ENCODE measurements around the gene ERGIC3.
"Not testable (repeated sequence)": the region's sequence is repeated elsewhere in the genome, so short reads cannot be mapped to it uniquely, and the experiment has no call there.

Gene ERGIC3

DNA sequence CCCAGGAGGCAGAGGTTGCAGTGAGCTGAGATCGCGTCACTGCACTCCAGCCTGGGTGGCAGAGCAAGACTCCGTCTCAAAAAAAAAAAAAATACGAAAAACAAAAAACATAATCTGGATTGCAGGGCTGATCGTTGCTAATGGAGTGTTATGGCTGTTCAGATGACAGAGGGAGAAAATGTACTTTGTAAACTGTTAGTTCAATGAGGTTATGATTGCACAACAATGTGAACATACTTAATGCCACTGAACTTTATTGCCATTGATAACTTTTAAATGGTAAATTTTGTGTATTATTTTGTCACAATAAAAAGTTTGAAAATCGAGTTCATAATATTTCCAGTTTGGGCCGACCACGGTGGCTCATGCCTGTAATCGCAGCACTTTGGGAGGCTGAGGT, 22.9 kb upstream of the ERGIC3 start:
- no peak for DNase-seq

DNA sequence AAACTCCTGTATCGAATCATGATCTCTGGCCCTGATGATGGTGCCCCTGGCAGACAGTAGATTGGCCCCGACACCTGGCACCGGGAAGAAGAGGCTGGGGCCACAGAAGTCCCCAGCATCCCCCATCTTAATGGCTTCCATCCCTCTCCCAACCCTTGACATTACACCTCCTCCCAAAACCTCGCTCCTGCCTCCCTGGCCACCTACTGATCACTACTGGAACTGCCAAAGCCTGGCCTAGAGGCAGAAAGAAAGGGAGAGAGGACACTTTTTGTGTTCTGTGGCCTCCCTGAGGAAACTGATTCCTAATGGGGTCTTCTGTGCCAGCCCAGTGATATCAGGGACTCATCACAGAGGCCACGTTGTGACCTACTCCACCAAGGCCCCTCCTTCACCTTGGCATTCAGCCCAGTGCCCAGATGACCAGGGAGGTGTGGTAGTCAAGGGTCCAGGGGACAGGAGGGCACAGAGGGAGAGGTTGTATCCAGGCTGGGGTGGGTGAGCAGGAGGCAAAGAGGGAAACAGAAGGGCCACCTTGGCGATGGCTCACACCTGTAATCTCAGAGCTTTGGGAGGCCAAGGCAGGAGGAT, 18.5 kb upstream of the ERGIC3 start:
- DNase-seq, result peak; percentile 23

DNA sequence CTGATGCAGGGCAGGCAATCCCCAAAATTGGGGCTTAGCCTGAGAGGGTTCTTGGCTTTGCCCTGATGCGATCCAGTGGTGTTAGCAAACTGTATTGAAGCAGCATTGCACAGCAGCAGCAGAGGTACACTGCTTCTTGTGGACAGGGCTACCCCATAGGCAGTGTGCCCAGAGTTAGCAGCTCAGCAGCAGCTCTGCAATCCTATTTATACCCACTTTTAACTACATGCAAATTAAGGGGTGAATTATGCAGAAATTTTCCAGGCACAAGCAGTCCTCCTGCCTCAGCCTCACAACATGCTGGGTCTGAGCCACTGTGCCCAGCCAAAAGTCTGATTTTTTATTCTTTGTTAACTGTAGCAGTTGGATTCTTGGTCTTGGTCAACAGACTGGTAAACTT, 16.2 kb upstream of the ERGIC3 start:
- DNase-seq, result no peak

DNA sequence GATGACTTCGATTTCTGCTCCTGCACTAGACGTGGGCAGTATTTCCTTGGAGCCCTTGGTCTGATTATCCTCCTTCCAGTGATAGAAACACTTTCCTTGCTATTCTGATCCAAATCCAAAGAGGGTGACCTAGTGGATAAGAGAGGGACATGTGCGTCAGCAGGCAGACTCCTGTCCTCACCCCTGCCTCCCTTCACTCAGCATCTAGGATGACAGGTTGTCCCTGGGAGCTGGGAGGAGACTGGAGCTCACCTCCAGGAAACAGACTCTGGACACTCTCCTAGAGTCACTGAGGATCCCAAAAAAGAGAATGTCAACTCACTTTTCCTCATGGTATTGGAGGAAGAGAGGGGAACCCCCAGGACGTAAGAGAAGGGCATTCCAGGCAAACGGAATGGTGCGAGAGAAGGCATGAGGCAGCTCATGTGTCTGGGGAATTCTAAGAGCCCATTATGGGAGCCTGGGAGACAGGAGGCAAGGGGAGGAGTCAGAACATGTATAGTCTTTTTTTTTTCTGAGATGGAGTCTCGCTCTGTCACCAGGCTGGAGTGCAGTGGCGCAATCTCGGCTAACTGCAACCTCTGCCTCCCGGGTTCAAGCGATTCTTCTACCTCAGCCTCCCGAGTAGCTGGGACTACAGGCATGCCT, 14.6 kb upstream of the ERGIC3 start:
- no peak for DNase-seq

DNA sequence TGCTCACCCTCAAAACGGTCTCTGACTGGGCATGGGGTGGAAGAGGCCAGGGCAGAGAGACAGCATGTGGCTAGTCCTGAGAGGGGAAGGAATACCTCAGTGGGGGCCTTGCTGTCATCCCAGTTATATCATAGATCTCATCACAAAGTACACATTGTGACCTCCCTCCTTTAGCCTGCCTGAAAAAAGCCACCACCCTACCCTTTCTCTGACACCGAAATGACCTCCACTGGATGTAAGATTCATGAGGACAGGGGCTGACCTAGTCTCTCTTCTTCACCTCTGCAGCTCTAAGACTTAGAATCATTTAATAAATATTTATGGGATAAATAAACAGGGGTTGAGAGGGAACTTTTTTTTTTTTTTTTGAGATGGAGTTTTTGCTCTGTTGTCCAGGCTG, 12.3 kb upstream of the ERGIC3 start, which contains the start of gene C20orf173:
Gene C20orf173 (minus strand): TSS at position 101 of the 400 bp plus-strand sequence. CDS start 279 bp downstream, outside the sequence.
- no peak for DNase-seq

DNA sequence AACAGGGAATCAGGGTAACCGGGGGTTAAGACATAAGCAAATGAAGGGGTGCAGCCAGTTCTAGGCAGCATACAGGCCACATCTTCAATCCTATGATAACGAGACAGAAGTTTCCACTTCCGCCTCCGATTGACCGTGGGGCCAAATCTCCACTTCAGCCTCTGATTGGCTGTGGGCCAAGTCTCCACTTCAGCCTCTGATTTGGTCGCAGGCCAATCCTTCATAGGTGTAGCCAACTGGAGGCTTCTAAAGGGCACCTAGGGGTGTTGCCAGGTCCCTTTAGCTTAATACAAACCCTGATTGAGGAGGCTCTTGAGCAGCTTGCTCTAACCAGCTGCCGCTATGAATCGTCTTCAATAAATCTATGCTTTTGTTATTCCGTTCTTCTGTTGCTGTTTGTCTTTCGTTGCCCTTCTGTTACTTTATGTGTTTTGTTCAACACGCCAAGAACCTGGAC, 2.1 kb upstream of the ERGIC3 start:
- DNase-seq, result peak; percentile 18

DNA sequence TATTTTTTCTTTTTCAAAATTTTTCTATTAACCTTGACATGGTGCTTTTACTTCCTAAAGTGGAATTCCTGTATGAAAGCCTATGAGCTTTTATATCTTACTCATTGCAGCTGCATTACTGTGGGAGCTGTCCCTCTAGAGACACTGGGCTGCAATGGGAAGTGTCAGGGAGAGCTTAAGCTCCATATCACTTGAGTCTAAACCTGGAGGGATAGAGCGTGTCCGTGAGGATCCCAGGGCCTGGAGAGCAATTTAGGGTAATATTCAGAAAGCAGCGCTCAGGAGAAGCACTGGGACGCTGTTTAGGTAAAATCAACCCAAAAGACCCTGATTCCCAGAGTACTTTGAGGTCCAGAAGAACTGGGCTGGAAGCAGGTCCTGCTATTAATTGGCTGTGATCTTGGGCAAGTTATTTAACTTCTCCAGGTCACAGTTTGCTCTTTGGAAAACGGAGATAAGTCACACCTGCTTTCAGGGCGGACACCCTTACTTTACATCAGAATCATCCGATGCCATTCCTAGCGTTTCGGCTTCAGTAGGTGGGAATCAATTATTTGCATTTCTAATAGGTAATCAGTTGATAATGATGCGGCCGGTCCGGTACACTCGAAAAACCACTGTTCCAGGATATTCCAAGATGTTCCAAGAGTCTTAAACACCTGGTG, 628 bp upstream of the ERGIC3 start:
- DNase-seq, result no peak

DNA sequence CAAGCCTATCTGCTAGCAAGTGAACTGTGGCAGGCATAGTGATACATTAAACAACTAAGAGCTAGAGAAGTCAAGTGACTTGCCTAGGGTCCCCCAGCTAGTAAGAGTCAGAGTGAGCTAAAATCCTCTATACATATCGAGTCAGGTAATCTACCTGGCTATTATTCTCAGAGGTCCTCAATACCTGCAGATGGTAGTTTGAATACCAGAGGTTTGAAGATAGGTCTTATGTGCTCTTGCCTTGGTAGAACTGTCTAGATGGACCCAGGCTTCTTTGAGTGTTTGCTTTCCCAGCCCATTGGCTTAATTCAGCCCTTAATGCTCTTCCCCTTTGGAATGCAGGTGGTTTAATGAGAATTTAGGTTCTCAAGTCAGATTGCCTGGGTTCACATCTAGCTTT, 1.1 kb downstream of the ERGIC3 start:
- no peak for DNase-seq

DNA sequence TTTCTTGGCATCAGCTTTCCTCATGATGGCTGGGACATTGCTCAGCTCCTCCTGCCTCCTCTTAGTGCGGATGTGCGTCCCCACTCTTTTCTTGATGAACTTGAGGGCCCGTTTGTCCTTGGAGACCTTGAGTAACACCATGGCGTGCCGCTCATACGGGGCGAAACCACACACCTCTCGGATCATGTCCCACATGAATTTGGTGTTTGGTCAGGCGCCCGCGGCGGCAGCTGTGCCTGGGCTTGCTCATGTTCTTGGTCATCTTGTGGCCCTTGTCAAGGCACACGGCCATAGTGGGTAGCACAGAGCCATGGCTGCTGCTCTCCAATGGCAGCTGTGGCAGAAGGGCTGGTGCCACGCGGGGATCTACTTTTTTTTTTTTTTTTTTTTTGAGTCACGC, 2.6 kb downstream of the ERGIC3 start:
- DNase-seq, result no peak

DNA sequence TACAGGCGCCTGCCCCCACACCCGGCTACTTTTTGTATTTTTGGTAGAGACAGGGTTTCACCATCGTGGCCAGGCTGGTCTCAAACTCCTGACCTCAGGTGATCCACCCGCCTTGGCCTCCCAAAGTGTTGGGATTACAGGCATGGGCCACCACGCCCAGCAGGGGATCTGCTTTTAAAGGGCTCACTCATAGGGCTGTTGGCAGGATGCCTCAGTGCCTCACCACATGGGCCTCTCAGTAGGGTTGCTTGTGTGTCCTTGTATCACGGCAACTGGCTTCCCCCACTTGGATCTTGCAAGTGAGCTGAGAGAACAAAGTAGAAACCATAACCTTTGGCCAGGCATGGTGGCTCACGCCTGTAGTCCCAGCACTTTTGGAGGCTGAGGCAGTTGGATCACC, 3.1 kb downstream of the ERGIC3 start:
- DNase-seq, result not testable (repeated sequence)

DNA sequence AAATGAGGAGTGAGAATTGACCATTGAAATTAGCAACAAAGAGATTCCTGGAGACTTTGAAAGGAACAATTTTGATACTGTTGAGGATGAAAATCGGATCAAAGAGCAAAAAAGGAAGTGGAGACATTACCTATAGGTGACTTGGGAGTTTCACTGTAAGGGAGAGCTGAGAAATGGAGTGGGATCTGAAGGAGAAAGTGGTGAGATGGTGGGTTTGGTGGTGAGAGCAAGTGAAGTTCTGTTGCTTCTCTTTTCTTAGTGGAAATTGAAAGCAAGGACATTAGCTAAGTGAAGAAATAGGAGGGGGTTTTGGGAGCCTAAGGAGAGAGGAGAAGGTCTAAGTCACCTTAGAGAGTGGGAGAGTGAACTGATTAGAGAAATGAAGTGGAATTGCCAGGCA, 4.2 kb downstream of the ERGIC3 start:
- DNase-seq, result no peak

DNA sequence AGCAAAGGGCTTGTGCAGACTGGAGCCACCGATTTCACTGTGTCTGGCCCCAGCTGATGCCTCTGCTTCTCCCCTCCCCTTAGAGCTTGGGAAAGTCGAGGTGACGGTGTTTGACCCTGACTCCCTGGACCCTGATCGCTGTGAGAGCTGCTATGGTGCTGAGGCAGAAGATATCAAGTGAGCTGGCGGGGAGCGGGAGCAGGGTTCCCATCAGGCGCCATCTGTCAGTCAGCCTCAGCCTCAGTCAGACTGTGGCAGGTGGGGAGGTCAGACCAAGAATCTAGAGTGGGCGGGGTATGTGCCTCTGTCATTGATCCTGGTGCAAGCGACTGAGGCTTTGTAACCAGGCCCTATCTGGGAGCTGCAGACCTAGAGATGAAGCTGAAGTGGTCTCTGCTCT, 5.5 kb downstream of the ERGIC3 start:
- DNase-seq, result no peak

DNA sequence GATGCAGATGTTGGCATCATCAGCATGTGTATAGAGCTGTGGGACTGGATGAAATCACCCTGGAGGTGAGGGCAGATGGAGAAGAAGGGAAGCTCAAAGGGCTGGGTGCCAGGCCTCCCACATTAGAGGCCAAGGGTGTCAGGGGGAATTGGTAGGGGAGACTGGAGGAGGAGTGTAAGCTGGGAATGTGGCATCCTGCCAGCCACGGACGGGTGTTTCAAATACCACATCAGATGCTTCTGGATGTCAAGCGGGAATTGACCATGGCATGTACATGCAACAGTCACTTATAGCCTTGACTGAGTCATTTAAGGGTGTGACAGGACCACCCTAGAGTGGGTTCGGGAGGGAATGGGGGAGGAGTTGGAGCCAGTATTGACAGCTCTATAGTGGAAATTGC, 9.6 kb downstream of the ERGIC3 start:
- DNase-seq, result no peak

DNA sequence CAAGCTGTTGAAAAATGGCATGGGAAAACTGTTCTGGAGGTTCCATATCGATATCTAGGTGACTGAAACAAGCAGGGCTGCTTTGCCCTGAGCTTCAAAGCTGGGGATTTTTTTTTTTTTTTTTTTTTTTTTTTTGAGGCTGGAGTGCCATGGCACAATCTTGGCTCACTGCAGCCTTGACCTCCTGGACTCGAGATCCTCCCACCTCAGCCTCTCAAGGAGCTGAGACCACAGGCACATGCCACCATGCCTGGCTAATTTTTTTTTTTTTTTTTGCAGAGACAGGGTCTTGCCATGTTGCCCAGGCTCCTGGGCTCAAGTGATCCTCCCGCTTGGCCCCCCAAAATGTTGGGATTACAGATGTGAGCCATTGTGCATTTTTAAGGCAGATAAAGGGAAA, 11.0 kb downstream of the ERGIC3 start:
- no peak for DNase-seq

DNA sequence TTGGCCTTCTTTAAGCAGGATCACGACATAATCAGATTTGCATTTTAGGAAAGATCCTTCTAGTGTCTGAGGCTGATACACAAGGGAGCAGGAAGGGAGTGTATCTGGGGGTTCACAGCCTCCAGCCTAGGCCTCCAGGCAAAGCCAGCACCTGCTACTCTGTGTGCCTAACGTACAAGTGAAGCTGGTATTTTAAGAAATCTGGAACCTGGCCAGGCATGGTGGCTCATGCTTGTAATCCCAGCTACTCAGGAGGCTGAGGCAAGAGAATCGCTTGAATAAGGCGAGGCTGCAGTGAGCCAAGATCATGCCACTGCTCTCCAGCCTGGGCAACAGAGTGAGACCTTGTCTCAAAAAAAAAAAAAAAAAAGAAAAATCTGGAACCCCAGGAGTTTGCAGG, 13.6 kb downstream of the ERGIC3 start:
- DNase-seq, result not testable (repeated sequence)

DNA sequence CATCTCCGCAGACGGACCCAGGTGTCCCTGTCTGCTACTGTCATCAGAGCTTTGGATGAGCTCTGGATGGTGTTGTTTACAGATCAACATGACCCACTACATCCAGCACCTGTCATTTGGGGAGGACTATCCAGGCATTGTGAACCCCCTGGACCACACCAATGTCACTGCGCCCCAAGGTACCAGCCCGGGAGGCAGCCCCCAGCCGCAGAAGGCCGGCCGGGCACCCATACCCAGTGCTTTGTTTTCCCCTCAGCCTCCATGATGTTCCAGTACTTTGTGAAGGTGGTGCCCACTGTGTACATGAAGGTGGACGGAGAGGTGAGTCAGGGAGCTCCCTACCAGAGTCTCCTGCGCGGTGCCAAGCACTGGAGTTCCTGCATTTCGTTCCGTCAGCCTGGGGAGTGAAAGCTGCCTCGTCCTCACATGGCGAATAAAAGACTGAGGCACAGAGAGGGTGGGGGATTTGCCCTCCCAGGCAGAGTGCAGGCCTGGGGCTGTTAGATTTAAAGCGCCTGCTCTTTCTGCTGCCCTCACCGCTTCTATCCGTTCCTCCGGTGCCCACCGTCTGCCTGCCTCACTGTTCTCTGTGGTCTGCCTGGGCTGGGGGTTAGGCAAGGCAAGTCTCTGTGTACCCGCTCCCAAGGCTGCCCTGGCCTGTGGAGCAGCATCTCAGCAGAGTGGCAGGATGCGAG, 14.2 kb downstream of the ERGIC3 start:
- DNase-seq, result no peak

DNA sequence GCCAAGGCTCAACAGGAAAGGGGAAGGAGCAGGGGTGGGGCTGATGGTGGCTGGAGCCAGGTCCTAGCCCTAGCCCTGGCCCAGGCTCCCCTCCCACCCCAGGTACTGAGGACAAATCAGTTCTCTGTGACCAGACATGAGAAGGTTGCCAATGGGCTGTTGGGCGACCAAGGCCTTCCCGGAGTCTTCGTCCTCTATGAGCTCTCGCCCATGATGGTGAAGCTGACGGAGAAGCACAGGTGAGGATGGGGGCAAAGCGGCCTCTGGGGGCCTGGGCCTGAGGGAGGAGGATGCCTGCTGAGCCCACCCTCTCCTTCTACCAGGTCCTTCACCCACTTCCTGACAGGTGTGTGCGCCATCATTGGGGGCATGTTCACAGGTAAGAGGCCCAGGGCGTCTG, 15.0 kb downstream of the ERGIC3 start:
- no peak for DNase-seq

DNA sequence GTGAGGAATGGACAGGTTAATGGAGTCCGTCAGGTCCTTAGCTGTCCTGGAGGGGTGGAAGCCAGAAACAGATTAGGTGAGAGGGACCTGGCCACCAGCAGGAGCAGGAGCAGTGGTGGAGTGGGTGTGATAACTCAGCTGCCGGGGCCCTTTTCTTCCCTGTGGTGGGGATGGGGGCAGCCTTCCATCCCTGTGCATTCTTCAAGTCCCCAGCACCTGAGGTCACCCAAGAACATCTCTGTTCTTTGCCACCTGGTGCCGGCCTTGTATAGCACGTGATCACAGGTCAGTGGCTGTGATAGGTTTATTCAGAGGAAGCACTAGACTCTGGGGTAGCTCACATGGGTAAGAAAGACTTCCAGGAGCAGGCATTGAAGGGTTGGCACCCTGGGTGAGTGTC, 16.6 kb downstream of the ERGIC3 start:
- DNase-seq, result no peak

DNA sequence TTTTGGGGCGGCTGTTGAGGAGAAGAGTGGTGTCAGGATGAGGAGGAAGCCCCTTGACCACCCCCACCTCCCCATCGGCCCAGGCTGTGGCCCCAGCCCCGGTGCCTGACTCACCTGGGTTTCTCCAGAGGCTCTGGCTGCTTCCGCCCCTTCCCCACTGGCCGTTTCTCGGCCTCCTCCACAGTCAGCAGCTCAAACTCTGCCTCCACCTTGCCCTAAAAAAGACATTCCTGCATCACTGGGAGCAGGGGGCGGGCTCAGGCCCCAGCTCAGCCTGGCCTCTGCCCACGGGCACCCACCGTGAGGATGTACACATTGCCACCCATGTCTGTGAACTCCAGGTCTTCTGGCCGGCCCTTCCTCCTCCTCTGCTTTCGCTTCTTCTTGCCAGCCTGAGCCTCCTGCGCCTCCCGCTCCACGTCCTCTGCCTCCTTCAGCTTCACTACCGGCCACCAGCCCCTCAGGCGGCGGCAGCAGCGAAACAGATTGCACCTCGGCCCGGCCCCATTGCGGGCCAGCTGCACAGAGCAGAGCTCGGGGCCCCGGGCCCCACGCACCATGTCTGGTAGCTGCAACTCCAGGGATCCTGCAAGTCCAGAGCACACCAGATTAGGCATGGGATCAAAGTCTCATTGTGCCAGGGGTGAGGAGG, 17.3 kb downstream of the ERGIC3 start:
- DNase-seq, result no peak

DNA sequence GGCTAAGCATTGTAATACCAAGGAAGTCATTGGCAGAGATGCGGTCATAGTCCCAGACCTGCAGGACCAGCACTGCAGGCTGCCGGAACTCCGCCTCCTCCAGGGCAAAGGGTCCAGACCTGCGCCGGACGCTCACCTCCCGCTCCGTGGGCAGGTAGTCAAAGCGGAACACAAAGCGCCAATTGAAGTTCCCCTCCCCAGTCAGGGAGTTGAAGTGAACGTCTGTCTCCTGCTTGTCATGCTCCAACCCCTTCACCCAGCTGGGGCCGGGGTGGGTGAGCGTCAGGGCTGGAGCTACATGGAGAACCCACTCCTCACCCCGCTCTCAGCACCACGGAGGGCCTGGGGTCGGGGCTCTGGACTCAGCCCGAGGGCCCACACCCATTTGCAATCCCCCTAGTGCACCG, 18.2 kb downstream of the ERGIC3 start:
- no peak for DNase-seq

DNA sequence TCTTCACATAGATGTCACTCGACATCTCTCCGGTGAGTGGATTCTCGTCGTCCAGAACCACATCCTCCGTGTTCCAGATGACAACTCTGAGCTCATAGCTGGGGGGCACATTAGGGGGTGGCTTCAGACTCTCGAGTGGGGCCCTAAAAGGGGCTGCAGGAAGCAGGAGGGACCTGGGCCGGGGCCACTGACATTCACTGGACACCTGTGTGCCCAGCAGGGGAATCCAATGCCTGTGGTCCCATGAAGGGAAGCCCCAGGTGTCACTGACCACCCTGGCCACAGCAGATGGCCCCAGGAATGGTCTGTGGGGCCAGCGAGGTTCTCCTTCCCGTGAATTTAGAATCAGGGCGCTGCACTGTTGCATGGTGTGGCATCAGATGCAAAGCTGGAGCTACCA, 18.7 kb downstream of the ERGIC3 start:
- no peak for DNase-seq

DNA sequence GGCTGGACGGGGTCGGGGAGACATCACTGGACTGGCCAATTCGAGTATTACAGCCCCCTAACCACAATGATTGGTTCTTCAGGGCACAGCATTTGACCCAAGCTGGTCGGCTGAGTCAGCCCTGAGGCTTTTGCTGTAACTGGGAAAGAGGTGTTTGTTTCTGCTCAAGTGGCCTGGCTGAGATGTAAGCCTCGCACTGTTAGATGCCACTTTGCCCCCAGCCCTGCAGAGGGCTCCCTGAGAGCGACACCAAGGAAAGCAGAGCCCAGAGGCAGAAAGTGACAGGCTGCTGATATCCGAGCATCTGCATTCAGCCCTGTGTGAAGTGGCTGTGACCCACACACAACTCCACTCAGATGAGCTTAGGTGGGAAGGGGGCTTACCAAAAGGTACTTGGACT, 19.4 kb downstream of the ERGIC3 start:
- peak; percentile 23 for DNase-seq

DNA sequence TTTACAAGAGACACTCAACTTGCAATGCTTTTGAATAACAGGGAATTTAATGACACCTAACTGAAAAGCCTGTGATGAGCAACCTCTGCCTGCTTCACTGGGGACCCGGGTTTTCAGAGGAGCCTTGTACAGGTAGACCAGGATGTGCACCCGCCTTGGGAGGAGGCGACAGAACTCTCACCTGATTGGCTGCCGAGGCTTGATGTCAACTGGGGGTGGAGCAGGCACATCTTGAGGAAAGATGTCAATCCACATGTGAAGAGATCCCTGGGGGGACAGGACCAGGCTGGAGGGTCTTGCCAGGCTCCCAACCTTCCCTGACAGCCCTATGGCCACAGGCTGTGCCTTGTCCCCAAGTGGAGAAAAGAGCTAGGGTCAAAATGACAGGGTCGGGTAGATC, 19.8 kb downstream of the ERGIC3 start:
- no peak for DNase-seq
